ENCODE data around the gene CNOT6.

The CNOT6 gene

GRCh38 chr5:180575571-180575970 is 81.4 kb downstream of the CNOT6 start:
- DNase-seq (ENCODE audit: low spot score) = no peak

- no peak for DNase-seq (ENCODE audit: low spot score)
These were observed 86.5 kb downstream of the CNOT6 start for GRCh38 chr5:180580681-180581080.

GRCh38 chr5:180583738-180584137 is 89.6 kb downstream of the CNOT6 start:
- no peak for DNase-seq (ENCODE audit: low spot score)

- no peak for DNase-seq (ENCODE audit: low spot score)
These were observed 92.0 kb downstream of the CNOT6 start for GRCh38 chr5:180586204-180586603.

- DNase-seq (ENCODE audit: low spot score) = no peak
These were observed 92.7 kb downstream of the CNOT6 start for GRCh38 chr5:180586870-180587269.

- peak; percentile 19 for DNase-seq (ENCODE audit: low spot score)
These were observed 95.8 kb downstream of the CNOT6 start for GRCh38 chr5:180589771-180590542.

GRCh38 chr5:180590543-180591310 is 96.5 kb downstream of the CNOT6 start:
- DNase-seq (ENCODE audit: low spot score) = no peak

GRCh38 chr5:180591311-180591887 is 97.2 kb downstream of the CNOT6 start, which contains the start of gene SCGB3A1:
Gene SCGB3A1, minus strand, starts transcription at chr5:180591499. Its CDS starts 37 bp downstream, at chr5:180591462.
- no peak for DNase-seq (ENCODE audit: low spot score)

GRCh38 chr5:180592176-180592575 is 98.0 kb downstream of the CNOT6 start:
- no peak for DNase-seq (ENCODE audit: low spot score)

GRCh38 chr5:180593446-180594206 is 99.4 kb downstream of the CNOT6 start:
- DNase-seq (ENCODE audit: low spot score) = no peak

GRCh38 chr5:180594311-180595045 is 100.3 kb downstream of the CNOT6 start:
- DNase-seq (ENCODE audit: low spot score) = no peak

GRCh38 chr5:180595046-180595379 is 100.8 kb downstream of the CNOT6 start:
- DNase-seq (ENCODE audit: low spot score) = no peak

- DNase-seq (ENCODE audit: low spot score) = no peak
These were observed 101.4 kb downstream of the CNOT6 start for GRCh38 chr5:180595381-180596114.

GRCh38 chr5:180596115-180596667 is 102.0 kb downstream of the CNOT6 start:
- DNase-seq (ENCODE audit: low spot score) = no peak

- DNase-seq (ENCODE audit: low spot score) = no peak
These were observed 102.6 kb downstream of the CNOT6 start for GRCh38 chr5:180596668-180597231.

- DNase-seq (ENCODE audit: low spot score) = no peak
These were observed 104.1 kb downstream of the CNOT6 start for GRCh38 chr5:180598316-180598701.

- DNase-seq (ENCODE audit: low spot score) = no peak
These were observed 104.8 kb downstream of the CNOT6 start for GRCh38 chr5:180598797-180599589.

GRCh38 chr5:180599590-180599914 is 105.4 kb downstream of the CNOT6 start:
- DNase-seq (ENCODE audit: low spot score) = no peak

GRCh38 chr5:180599981-180600553 is 105.9 kb downstream of the CNOT6 start:
- DNase-seq (ENCODE audit: low spot score) = peak; percentile 5
